BLaER1 treated with 17β-estradiol and CSF1 and Interleukin-3, amounts not matched to agents 10 nM and 100 nM (cell line): ENCODE results near the gene HP1BP3.

Source experiments
- H3K27ac ChIP-seq, 11 experiments: shearing (Covaris generic); formaldehyde crosslinking; 2 replicates each; pipeline ENCODE4 v1.8.1; 2022
- H3K27me3 ChIP-seq, 11 experiments: shearing (Covaris generic); formaldehyde crosslinking; 2 replicates each; pipeline ENCODE4 v1.8.1; 2022
- H3K36me3 ChIP-seq, 11 experiments: shearing (Covaris generic); formaldehyde crosslinking; 2 replicates each; pipeline ENCODE4 v1.8.1; 2022
- H3K4me1 ChIP-seq, 10 experiments: shearing (Covaris generic); formaldehyde crosslinking; 2 replicates each; pipeline ENCODE4 v1.8.1; 2022
- H3K4me2 ChIP-seq, 11 experiments: shearing (Covaris generic); formaldehyde crosslinking; 2 replicates each; pipeline ENCODE4 v1.8.1; 2022
- H3K4me3 ChIP-seq, 10 experiments: shearing (Covaris generic); formaldehyde crosslinking; 2 replicates each; pipeline ENCODE4 v1.8.1; 2022
- H3K9ac ChIP-seq, 11 experiments: shearing (Covaris generic); formaldehyde crosslinking; 2 replicates each; pipeline ENCODE4 v1.8.1; 2022
- H3K9me3 ChIP-seq, 11 experiments: shearing (Covaris generic); formaldehyde crosslinking; replicated peaks in 1 of 11; 2 replicates each; pipeline ENCODE4 v1.8.1; 2022
- H4K20me1 ChIP-seq, 11 experiments: shearing (Covaris generic); formaldehyde crosslinking; 2 replicates each; pipeline ENCODE4 v1.8.1; 2022
- Cebpa-rat ChIP-seq, 11 experiments: shearing (Covaris generic); IDR thresholded peaks; 2 replicates each; pipeline ENCODE4 v1.8.1; 2022

Gene HP1BP3

DNA sequence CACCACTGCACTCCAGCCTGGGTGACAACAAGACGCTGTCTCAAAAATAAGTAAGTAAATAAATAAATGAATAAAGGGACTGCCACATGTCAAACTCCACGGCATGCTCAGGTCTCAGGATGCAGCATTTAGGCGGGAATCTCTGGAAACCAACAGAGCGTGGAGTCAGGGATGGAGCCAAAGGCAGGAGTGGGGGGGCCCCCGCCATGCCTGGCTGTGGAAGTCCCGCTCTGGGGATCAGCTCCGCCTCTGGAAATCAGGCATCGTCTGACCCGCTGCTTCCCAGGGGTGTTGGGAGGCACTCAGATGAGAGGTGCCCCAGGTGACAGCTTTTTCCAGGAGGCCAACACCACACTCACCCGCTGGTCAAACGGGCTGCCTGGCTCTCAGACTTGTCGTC is 89.5 kb downstream of the HP1BP3 start:
- Histone ChIP-seq H3K9me3 (no peaks in the 10 kb centered on the region), H3K4me3 (no peak overlapping the region), H4K20me1 (no peaks in the 10 kb centered on the region), H3K4me2 (no peak overlapping the region), H3K9ac (no peak overlapping the region), H3K4me1 (peaks cover 4 to 12% (median 8%) of the 10 kb centered on the region in 10 experiments; a peak in 16 of 20 replicates), H3K36me3 (no peaks in the 10 kb centered on the region), H3K27me3 (no peaks in the 10 kb centered on the region), H3K27ac (no peak overlapping the region)
- TF ChIP-seq Cebpa-rat (IDR thresholded peaks at IDR 0.05) = no peak

DNA sequence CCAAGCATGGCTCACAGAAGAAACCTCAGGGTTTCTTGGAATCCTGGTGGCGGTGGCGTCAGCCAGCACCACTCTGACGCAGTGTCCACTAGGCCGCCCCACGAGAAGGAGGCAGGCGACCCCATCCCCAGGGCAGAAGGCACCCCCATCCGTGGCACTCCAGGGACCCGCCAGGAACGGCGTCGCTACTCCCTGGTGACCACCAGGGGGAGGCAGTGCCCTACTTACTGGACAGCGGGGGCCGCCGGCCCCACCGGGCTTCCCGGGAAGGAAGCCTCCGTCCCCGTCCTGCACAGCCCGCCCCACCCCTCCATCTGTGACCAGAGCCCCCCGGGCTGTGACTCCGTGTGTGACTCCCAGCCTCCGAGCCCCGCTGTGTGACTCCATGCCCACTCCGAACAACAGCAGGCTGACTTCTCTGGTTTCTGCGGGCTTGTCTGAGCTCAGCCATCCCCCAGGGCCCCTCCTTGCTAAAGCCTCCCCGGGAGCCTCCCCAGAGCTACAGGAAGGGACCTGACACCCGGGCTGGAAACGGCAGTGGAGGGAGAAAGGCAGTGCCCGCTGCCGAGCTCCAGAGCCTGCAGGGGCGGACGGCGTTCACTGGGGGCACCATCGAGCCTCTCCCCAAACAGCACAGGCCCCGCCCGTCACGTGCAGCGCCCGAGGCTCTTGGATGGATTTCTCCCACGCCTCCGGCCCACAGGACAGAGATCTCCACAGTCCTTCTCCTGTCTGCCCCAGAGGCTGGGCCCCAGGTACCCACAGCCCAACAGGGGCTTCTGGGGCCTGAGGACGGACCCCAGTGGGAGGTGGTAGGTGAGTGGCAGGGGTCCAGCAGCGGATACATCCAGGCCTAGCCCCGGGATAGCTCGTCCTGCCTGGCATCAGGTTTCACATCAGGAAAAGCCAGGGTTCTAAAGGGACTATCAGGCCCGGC is 90.4 kb downstream of the HP1BP3 start:
- H3K36me3 ChIP-seq = no peaks in the 10 kb centered on the region
- peak overlapping the region; percentile 70 to 85 (median 82) for H3K9ac ChIP-seq
- no peak for TF ChIP-seq Cebpa-rat (IDR thresholded peaks at IDR 0.05)
- H3K4me2 ChIP-seq = peak overlapping the region; percentile 70 to 95 (median 84)
- no peaks in the 10 kb centered on the region for H3K27me3 ChIP-seq
- H3K9me3 ChIP-seq = no peaks in the 10 kb centered on the region
- H3K27ac ChIP-seq = peak overlapping the region; percentile 56 to 79 (median 68); a peak in 19 of 22 replicates
- peak overlapping the region; percentile 60 to 76 (median 67) for H3K4me3 ChIP-seq
- H4K20me1 ChIP-seq = no peaks in the 10 kb centered on the region
- peaks cover 5 to 19% (median 12%) of the 10 kb centered on the region in 10 experiments; a peak in 16 of 20 replicates for H3K4me1 ChIP-seq

DNA sequence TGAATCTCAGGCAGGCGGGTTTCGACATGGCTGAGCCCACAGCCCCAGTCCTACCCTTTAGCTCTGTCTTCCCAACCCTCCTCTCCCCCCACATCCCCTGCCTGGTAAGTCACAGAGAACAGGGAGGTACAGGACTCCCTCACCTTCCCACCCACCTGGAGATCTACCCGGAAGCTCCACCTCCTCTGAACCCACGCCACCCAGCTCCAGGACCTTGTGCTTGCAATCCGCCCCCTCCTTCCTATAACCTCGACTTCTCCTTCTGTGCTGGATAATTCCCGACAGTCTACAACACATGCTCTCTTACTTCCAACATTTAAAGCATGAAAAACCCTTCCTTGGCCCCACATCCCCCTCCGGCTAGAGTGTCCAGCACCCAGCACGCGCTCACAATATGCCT is 91.6 kb downstream of the HP1BP3 start:
- peak overlapping the region in 4 of 11 experiments; percentile 70 to 82 (median 78); a peak in 4 of 22 replicates for H3K4me2 ChIP-seq
- TF ChIP-seq Cebpa-rat (IDR thresholded peaks at IDR 0.05) = no peak

DNA sequence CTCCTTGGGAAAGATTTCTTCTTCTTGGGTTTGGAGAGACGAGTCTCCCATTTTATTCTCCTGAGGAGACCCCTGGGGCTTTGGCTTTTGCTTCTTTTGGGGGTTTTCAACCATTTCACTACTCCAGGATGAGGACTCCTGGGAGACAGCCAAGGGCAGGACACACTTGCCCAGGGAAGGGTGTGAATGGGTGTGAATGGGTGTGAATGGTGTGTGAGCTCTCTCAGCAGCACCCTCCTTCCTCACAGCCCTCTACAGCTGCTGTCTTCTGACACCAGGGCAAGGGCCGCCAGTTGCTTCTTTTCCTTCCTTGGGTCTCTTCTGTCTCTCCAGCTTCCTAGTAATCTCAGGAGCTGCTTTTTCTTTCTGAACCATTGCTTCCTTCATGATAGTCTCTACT is 93.5 kb downstream of the HP1BP3 start:
- H3K27me3 ChIP-seq = no peaks in the 10 kb centered on the region
- no peak overlapping the region for H3K4me3 ChIP-seq
- H3K9me3 ChIP-seq = no peaks in the 10 kb centered on the region
- no peak for TF ChIP-seq Cebpa-rat (IDR thresholded peaks at IDR 0.05)
- peaks cover 5 to 19% (median 12%) of the 10 kb centered on the region in 10 experiments; a peak in 16 of 20 replicates for H3K4me1 ChIP-seq
- H4K20me1 ChIP-seq = no peaks in the 10 kb centered on the region
- H3K9ac ChIP-seq = no peak overlapping the region
- no peak overlapping the region for H3K4me2 ChIP-seq
- no peak overlapping the region for H3K27ac ChIP-seq
- no peaks in the 10 kb centered on the region for H3K36me3 ChIP-seq

More for the DNA sequence above, 91.6 kb downstream of the HP1BP3 start:
- H3K27me3 ChIP-seq = no peaks in the 10 kb centered on the region
- no peak overlapping the region for H3K27ac ChIP-seq
- H3K9me3 ChIP-seq = no peaks in the 10 kb centered on the region
- H3K4me3 ChIP-seq = no peak overlapping the region
- H3K9ac ChIP-seq = peak overlapping the region in 1 of 11 experiments; percentile 5; a peak in 1 of 22 replicates
- no peaks in the 10 kb centered on the region for H4K20me1 ChIP-seq
- H3K4me1 ChIP-seq = peaks cover 5 to 19% (median 12%) of the 10 kb centered on the region in 10 experiments; a peak in 16 of 20 replicates
- H3K36me3 ChIP-seq = no peaks in the 10 kb centered on the region
